ENCODE results near the gene FBXL14.
"Not testable (repeated sequence)": the region's sequence is repeated elsewhere in the genome, so short reads cannot be mapped to it uniquely, and the experiment has no call there.

Gene FBXL14

GRCh38 chr12:1573960-1574864 lies 20.2 kb downstream of the FBXL14 start:
- no peak for DNase-seq (ENCODE audit: low read depth in 2 of 2)

- DNase-seq (ENCODE audit: low read depth in 2 of 2), result no peak
Measured at GRCh38 chr12:1572731-1573130, 21.6 kb downstream of the FBXL14 start.

- no peak for DNase-seq (ENCODE audit: low read depth in 2 of 2)
Measured at GRCh38 chr12:1567852-1568251, 26.5 kb downstream of the FBXL14 start.

- DNase-seq (ENCODE audit: low read depth in 2 of 2), result no peak
Measured at GRCh38 chr12:1566449-1567135, 27.8 kb downstream of the FBXL14 start.

GRCh38 chr12:1565172-1565571 lies 29.2 kb downstream of the FBXL14 start:
- no peak for DNase-seq (ENCODE audit: low read depth in 2 of 2)

GRCh38 chr12:1564067-1564466 lies 30.3 kb downstream of the FBXL14 start:
- DNase-seq (ENCODE audit: low read depth in 2 of 2), result no peak

- no peak for DNase-seq (ENCODE audit: low read depth in 2 of 2)
Measured at GRCh38 chr12:1562813-1563407, 31.5 kb downstream of the FBXL14 start.

- no peak for DNase-seq (ENCODE audit: low read depth in 2 of 2)
Measured at GRCh38 chr12:1560704-1561103, 33.7 kb downstream of the FBXL14 start.

- no peak for DNase-seq (ENCODE audit: low read depth in 2 of 2)
Measured at GRCh38 chr12:1559676-1560091, 34.7 kb downstream of the FBXL14 start.

- DNase-seq (ENCODE audit: low read depth in 2 of 2), result not testable (repeated sequence)
Measured at GRCh38 chr12:1558108-1558507, 36.3 kb downstream of the FBXL14 start.

GRCh38 chr12:1553987-1554982 lies 40.1 kb downstream of the FBXL14 start:
- peak; percentile 30 to 42 for DNase-seq (ENCODE audit: low read depth in 2 of 2)

GRCh38 chr12:1553536-1553935 lies 40.8 kb downstream of the FBXL14 start:
- DNase-seq (ENCODE audit: low read depth in 2 of 2), result no peak

GRCh38 chr12:1552911-1553491 lies 41.4 kb downstream of the FBXL14 start:
- no peak for DNase-seq (ENCODE audit: low read depth in 2 of 2)

GRCh38 chr12:1552171-1552570 lies 42.2 kb downstream of the FBXL14 start:
- no peak for DNase-seq (ENCODE audit: low read depth in 2 of 2)

- DNase-seq (ENCODE audit: low read depth in 2 of 2), result no peak
Measured at GRCh38 chr12:1551496-1551895, 42.9 kb downstream of the FBXL14 start.

GRCh38 chr12:1546931-1547640 lies 47.3 kb downstream of the FBXL14 start:
- no peak for DNase-seq (ENCODE audit: low read depth in 2 of 2)

- no peak for DNase-seq (ENCODE audit: low read depth in 2 of 2)
Measured at GRCh38 chr12:1544996-1545700, 49.2 kb downstream of the FBXL14 start.

GRCh38 chr12:1542599-1542998 lies 51.8 kb downstream of the FBXL14 start:
- DNase-seq (ENCODE audit: low read depth in 2 of 2), result no peak

- no peak for DNase-seq (ENCODE audit: low read depth in 2 of 2)
Measured at GRCh38 chr12:1540690-1541089, 53.7 kb downstream of the FBXL14 start.

GRCh38 chr12:1539135-1539534 lies 55.2 kb downstream of the FBXL14 start:
- no peak for DNase-seq (ENCODE audit: low read depth in 2 of 2)

All from stimulated activated CD8-positive, alpha-beta memory T cell treated with anti-CD3 and anti-CD28 coated beads, Interleukin-2, amount 100 ng/mL, for 48 hours (primary cell).